Measurements from ENCODE around the gene ALDOC. TPM values are rescaled to one million over a fixed set of nuclear protein-coding genes. Genes with fewer than 3 reads are reported as not detected.

The ALDOC gene
- total and polyA plus RNA-seq, 10 of the 15 experiments (the other 5 are each of a cell fraction or from before 2014, with no cell fraction given), result 16.0 to 268 (median 78.2) TPM

DNA sequence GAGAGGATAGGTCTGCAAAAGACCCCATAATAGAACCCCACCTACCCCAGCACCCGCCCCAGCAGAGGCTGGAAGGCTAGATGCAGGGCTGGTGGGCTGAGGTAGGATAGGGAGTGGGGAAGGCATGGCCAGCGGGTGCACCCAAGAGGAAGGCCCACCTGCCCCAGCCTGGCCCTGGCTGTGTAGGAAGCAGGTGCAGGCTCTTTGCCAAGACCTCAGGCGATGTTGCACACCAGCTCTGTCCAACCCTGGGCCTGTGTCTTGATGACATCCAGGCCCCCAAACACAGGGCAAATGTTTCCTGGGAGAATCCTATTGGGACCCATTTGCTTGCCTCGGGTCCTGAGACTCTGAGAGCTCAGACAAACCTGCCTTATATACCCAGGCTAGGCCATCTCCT is 36.5 kb downstream of the ALDOC start:
- CTCF ChIA-PET, result interaction anchor here (0.7 to 13.9 kb wide), 12 partner anchors 9 to 304 kb away, joined by 3 to 316 read pairs (median 5); no protein-coding TSS in a partner anchor

More for the DNA sequence above, 36.5 kb downstream of the ALDOC start:
- H3K27ac ChIP-seq (ENCODE audit: control insufficient read depth, insufficient read depth), result no peak overlapping the region
- no peaks in the 10 kb centered on the region for H3K4me1 ChIP-seq (ENCODE audit: control insufficient read depth, insufficient read depth, low read length)
- RAD21 ChIA-PET (ENCODE audit: unreplicated experiment), result interaction anchor here (0.7 to 2.0 kb wide), 5 partner anchors 9 to 46 kb away, joined by 3 to 26 read pairs (median 4); no protein-coding TSS in a partner anchor
- H3K4me2 ChIP-seq (ENCODE audit: control insufficient read depth, insufficient read depth), result no peak overlapping the region
- H2AFZ ChIP-seq (ENCODE audit: control insufficient read depth, low read depth, low read length), result no peak overlapping the region
- intact Hi-C loops (cut with micrococcal nuclease; ENCODE audit: unreplicated experiment), result loop anchor here (1.0 to 10.0 kb wide), 4 partner anchors 46 to 165 kb away; partner anchors contain the start of genes SARM1 and VTN
- DNase-seq (ENCODE audit: low read depth, low spot score) (no peak), FAIRE-seq (no peak), ATAC-seq (no peak)
- SMC1A ChIA-PET (ENCODE audit: uncharacterized antibody, unreplicated experiment), result interaction anchor here (0.7 to 2.6 kb wide), 8 partner anchors 11 to 72 kb away, joined by 3 to 32 read pairs (median 10); no protein-coding TSS in a partner anchor
- POLR2A ChIA-PET, result interaction anchor here (0.6 to 1.4 kb wide), 2 partner anchors 37 to 45 kb away, joined by 3 read pairs; no protein-coding TSS in a partner anchor
- H3K4me3 ChIP-seq, result no peak overlapping the region
- no TSS peak for BruUV-seq (replicated peaks)
- WGBS (ENCODE audit: insufficient coverage, insufficient replicate concordance, low lambda C conversion rate, missing lambda C conversion rate), result 59% methylated on average over 4 of the region's 4 CpGs
- H4K20me1 ChIP-seq (ENCODE audit: control insufficient read depth, insufficient read depth), result no peaks in the 10 kb centered on the region
- in situ Hi-C loops (cut with MboI), result loop anchor here (10.0 kb wide), 1 partner anchor 165 kb away; the partner anchor contains the start of genes SARM1 and VTN
- no peaks in the 10 kb centered on the region for H3K79me2 ChIP-seq (ENCODE audit: control insufficient read depth, insufficient read depth, low read length)
- H3K27me3 ChIP-seq (replicated peaks in 1 of 2; ENCODE audit: control insufficient read depth in 2 of 2, insufficient read depth in 2 of 2, low read length in 1 of 2), result no peaks in the 10 kb centered on the region
- no peak overlapping the region for H3K9ac ChIP-seq (ENCODE audit: control insufficient read depth, insufficient read depth, low read length)
- TF ChIP-seq CHD2 (IDR thresholded peaks at IDR 0.05; ENCODE audit: borderline replicate concordance, low read depth, low read length) (no peak), NFYB (IDR thresholded peaks at IDR 0.05; ENCODE audit: insufficient read depth, low read depth, low read length) (no peak), SRF (IDR thresholded peaks at IDR 0.05; ENCODE audit: low read depth in 2 of 2, low read length in 2 of 2) (no peak), SIN3A (IDR thresholded peaks at IDR 0.05; ENCODE audit: low read depth, low read length) (no peak), SPI1 (IDR thresholded peaks at IDR 0.05; ENCODE audit: borderline replicate concordance, insufficient read depth, low read depth, low read length) (no peak), SMAD5 (IDR thresholded peaks at IDR 0.05; ENCODE audit: low read depth) (no peak), GABPA (IDR thresholded peaks at IDR 0.05; ENCODE audit: low read depth) (no peak), NR2F1 (conservative IDR thresholded peaks at IDR 0.05) (no peak), POLR2AphosphoS5 (IDR thresholded peaks at IDR 0.05; ENCODE audit: low read length) (no peak), NFXL1 (IDR thresholded peaks at IDR 0.05; ENCODE audit: borderline replicate concordance) (no peak), BMI1 (IDR thresholded peaks at IDR 0.05; ENCODE audit: borderline replicate concordance) (no peak)
- TF ChIP-seq, protein P1, sequence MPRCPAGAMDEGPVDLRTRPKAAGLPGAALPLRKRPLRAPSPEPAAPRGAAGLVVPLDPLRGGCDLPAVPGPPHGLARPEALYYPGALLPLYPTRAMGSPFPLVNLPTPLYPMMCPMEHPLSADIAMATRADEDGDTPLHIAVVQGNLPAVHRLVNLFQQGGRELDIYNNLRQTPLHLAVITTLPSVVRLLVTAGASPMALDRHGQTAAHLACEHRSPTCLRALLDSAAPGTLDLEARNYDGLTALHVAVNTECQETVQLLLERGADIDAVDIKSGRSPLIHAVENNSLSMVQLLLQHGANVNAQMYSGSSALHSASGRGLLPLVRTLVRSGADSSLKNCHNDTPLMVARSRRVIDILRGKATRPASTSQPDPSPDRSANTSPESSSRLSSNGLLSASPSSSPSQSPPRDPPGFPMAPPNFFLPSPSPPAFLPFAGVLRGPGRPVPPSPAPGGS (IDR thresholded peaks at IDR 0.05; ENCODE audit: borderline replicate concordance, insufficient read depth, low read depth, low read length, poor library complexity, severe bottlenecking), result no peak
- TF ChIP-seq, protein P2, sequence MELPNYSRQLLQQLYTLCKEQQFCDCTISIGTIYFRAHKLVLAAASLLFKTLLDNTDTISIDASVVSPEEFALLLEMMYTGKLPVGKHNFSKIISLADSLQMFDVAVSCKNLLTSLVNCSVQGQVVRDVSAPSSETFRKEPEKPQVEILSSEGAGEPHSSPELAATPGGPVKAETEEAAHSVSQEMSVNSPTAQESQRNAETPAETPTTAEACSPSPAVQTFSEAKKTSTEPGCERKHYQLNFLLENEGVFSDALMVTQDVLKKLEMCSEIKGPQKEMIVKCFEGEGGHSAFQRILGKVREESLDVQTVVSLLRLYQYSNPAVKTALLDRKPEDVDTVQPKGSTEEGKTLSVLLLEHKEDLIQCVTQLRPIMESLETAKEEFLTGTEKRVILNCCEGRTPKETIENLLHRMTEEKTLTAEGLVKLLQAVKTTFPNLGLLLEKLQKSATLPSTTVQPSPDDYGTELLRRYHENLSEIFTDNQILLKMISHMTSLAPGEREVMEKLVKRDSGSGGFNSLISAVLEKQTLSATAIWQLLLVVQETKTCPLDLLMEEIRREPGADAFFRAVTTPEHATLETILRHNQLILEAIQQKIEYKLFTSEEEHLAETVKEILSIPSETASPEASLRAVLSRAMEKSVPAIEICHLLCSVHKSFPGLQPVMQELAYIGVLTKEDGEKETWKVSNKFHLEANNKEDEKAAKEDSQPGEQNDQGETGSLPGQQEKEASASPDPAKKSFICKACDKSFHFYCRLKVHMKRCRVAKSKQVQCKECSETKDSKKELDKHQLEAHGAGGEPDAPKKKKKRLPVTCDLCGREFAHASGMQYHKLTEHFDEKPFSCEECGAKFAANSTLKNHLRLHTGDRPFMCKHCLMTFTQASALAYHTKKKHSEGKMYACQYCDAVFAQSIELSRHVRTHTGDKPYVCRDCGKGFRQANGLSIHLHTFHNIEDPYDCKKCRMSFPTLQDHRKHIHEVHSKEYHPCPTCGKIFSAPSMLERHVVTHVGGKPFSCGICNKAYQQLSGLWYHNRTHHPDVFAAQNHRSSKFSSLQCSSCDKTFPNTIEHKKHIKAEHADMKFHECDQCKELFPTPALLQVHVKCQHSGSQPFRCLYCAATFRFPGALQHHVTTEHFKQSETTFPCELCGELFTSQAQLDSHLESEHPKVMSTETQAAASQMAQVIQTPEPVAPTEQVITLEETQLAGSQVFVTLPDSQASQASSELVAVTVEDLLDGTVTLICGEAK (IDR thresholded peaks at IDR 0.05; ENCODE audit: borderline replicate concordance), result no peak
- TF ChIP-seq, protein P3, sequence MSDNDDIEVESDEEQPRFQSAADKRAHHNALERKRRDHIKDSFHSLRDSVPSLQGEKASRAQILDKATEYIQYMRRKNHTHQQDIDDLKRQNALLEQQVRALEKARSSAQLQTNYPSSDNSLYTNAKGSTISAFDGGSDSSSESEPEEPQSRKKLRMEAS (IDR thresholded peaks at IDR 0.05; ENCODE audit: low read depth, low read length), result no peak
- H3K36me3 ChIP-seq (ENCODE audit: control insufficient read depth in 2 of 2, insufficient read depth in 2 of 2, low read length in 1 of 2), result no peaks in the 10 kb centered on the region
- no peaks in the 10 kb centered on the region for H3K9me3 ChIP-seq (replicated peaks; ENCODE audit: control insufficient read depth, insufficient read depth, low read length)
